OCI-LY3 (cell line): ENCODE measurements around the gene FOXA1.
"Not testable (repeated sequence)": the region's sequence is repeated elsewhere in the genome, so short reads cannot be mapped to it uniquely, and the experiment has no call there.

Experiments
- H2AFZ ChIP-seq: fragments of 200-600, 300-600 bp; shearing (Covaris generic); 2 replicates; pipeline ENCODE4 v1.6.0; 2014; ENCODE audit warnings: antibody characterized with exemption, low read depth, low read length
- H3K27ac ChIP-seq: fragments of 200-600, 300-600 bp; sonication (generic); 2 replicates; pipeline ENCODE4 v1.5.1; 2014; ENCODE audit warnings: mild to moderate bottlenecking, low read length, moderate library complexity, mixed read lengths
- H3K27me3 ChIP-seq: fragments of 200-600, 300-600 bp; sonication (generic); 2 replicates; pipeline ENCODE4 v1.6.1; 2014; ENCODE audit warnings: low read depth, low read length, mixed read lengths
- H3K36me3 ChIP-seq: fragments of 200-600, 300-600 bp; sonication (generic); replicated peaks from 2 replicates; pipeline ENCODE3; 2014; ENCODE audit warnings: low read depth, low read length, mixed read lengths
- H3K4me1 ChIP-seq: fragments of 300-600, 200-600 bp; sonication (generic); 2 replicates; pipeline ENCODE4 v1.6.1; 2014; ENCODE audit warnings: low read length, mixed read lengths
- H3K4me2 ChIP-seq: fragments of 200-600, 300-600 bp; sonication (generic); 2 replicates; pipeline ENCODE4 v1.6.1; 2014; ENCODE audit warnings: low read length, mixed read lengths
- H3K4me3 ChIP-seq: fragments of 300-600, 200-600 bp; sonication (generic); 2 replicates; pipeline ENCODE4 v1.5.1; 2014; ENCODE audit warnings: antibody characterized with exemption, mild to moderate bottlenecking, low read length, moderate library complexity
- H3K79me2 ChIP-seq: fragments of 300-600, 200-600 bp; shearing (Covaris generic); 2 replicates; pipeline ENCODE4 v1.6.1; 2014; ENCODE audit warnings: mild to moderate bottlenecking, low read length, mixed read lengths
- H3K9ac ChIP-seq: fragments of 300-600, 200-600 bp; shearing (Covaris generic); 2 replicates; pipeline ENCODE4 v1.6.0; 2014; ENCODE audit warnings: mild to moderate bottlenecking, low read length, moderate library complexity
- H3K9me3 ChIP-seq: fragments of 200-600, 300-600 bp; shearing (Covaris generic); 2 replicates; pipeline ENCODE4 v1.6.1; 2014; ENCODE audit warnings: low read length, mixed read lengths; ENCODE audit not compliant: insufficient read depth
- H4K20me1 ChIP-seq: fragments of 200-600, 300-600 bp; sonication (generic); 2 replicates; pipeline ENCODE4 v1.6.1; 2016; ENCODE audit warnings: low read length, mixed read lengths; ENCODE audit not compliant: insufficient read depth
- EZH2phosphoT487 ChIP-seq: fragments of 200-600 bp; shearing (Covaris generic); IDR thresholded peaks from 2 replicates; pipeline ENCODE4 v1.6.1; 2018; ENCODE audit warnings: antibody characterized with exemption, mixed run types, low read depth
- TF ChIP-seq, protein P1 (sequence below): fragments of 200-600, 300-600 bp; sonication (generic); IDR thresholded peaks from 2 replicates; pipeline ENCODE4 v1.5.1; 2014; ENCODE audit warnings: antibody characterized with exemption, low read length, low read depth

Gene FOXA1

DNA sequence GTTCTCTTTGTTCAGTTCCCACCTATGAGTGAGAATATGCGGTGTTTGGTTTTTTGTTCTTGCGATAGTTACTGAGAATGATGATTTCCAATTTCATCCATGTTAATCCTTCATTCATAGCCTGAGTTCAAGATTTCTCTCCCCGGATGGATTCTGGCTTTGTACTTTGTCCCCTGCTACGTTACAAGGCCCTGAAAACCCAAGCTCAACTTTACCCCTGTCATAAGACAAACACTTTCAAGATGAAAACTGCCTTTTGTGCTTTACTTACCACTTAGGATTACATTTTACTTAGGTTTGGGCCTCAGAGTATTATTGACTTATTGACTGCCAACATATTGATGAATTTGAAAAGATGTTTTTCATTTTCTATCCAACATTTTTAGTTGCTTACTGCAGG lies 36.3 kb downstream of the FOXA1 start:
- H3K79me2 ChIP-seq: no peaks in the 10 kb centered on the region
- no peak for TF ChIP-seq EZH2phosphoT487
- H3K4me3 ChIP-seq: no peak overlapping the region
- H3K36me3 ChIP-seq: no peaks in the 10 kb centered on the region
- H3K4me1 ChIP-seq: no peaks in the 10 kb centered on the region
- no peak overlapping the region for H3K4me2 ChIP-seq
- H2AFZ ChIP-seq: no peak overlapping the region
- H3K27me3 ChIP-seq: no peaks in the 10 kb centered on the region
- no peaks in the 10 kb centered on the region for H3K9me3 ChIP-seq
- H3K27ac ChIP-seq: no peak overlapping the region
- no peak overlapping the region for H3K9ac ChIP-seq
- no peaks in the 10 kb centered on the region for H4K20me1 ChIP-seq

DNA sequence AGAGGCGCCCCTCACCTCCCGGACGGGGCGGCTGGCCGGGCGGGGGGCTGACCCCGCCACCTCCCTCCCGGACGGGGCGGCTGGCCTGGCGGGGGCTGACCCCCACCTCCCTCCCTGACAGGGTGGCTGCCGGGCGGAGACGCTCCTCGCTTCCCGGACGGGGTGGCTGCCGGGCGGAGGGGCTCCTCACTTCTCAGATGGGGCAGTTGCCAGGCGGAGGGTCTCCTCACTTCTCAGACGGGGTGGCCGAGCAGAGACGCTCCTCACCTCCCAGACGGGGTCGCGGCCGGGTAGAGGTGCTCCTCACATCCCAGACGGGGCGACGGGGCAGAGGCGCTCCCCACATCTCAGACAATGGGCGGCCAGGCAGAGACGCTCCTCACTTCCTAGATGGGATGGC lies 39.5 kb downstream of the FOXA1 start:
- not testable (repeated sequence) for H3K27me3 ChIP-seq, H3K4me3 ChIP-seq

DNA sequence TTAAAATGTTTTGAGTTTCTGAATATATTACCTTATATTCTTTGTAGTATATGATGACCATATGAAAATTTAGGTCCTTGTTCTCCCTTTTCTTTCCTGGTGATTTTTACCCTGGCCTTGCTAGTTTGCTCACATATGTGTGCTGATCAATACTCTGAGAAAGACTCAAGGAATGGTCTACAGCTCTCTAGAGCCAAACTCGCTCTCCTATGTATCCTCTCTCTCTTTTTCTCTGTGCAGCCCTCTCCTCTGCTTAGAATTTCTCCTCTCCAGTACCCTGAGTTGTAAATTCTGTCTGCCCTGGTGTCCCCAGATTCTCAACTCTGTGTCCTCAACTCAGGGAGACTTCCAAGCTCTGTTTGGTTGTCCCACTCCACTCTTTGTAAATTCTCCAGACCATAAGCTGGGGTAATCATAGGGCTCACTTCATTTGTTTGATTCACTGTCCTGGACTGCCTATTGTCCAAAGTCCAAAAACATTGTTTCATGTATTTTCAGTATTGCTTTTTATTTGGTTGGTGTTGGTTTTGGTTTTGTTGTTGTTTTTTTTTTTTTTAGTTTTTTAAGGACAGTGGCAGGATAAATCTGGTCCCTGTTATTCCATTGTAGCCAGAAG lies 41.0 kb downstream of the FOXA1 start:
- Histone ChIP-seq H3K9ac (no peak overlapping the region), H3K9me3 (no peaks in the 10 kb centered on the region), H3K36me3 (no peaks in the 10 kb centered on the region), H3K27me3 (no peaks in the 10 kb centered on the region), H4K20me1 (no peaks in the 10 kb centered on the region), H3K79me2 (no peaks in the 10 kb centered on the region), H3K4me2 (no peak overlapping the region), H3K4me1 (no peaks in the 10 kb centered on the region), H3K27ac (no peak overlapping the region), H3K4me3 (no peak overlapping the region), H2AFZ (no peak overlapping the region)
- TF ChIP-seq EZH2phosphoT487: no peak
- TF ChIP-seq, protein P1, sequence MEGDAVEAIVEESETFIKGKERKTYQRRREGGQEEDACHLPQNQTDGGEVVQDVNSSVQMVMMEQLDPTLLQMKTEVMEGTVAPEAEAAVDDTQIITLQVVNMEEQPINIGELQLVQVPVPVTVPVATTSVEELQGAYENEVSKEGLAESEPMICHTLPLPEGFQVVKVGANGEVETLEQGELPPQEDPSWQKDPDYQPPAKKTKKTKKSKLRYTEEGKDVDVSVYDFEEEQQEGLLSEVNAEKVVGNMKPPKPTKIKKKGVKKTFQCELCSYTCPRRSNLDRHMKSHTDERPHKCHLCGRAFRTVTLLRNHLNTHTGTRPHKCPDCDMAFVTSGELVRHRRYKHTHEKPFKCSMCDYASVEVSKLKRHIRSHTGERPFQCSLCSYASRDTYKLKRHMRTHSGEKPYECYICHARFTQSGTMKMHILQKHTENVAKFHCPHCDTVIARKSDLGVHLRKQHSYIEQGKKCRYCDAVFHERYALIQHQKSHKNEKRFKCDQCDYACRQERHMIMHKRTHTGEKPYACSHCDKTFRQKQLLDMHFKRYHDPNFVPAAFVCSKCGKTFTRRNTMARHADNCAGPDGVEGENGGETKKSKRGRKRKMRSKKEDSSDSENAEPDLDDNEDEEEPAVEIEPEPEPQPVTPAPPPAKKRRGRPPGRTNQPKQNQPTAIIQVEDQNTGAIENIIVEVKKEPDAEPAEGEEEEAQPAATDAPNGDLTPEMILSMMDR: no peak

More for the DNA sequence above, 39.5 kb downstream of the FOXA1 start:
- not testable (repeated sequence) for H3K9ac ChIP-seq, H4K20me1 ChIP-seq, H3K4me1 ChIP-seq, H3K79me2 ChIP-seq, H3K9me3 ChIP-seq, H3K4me2 ChIP-seq, H3K36me3 ChIP-seq, H2AFZ ChIP-seq, H3K27ac ChIP-seq

DNA sequence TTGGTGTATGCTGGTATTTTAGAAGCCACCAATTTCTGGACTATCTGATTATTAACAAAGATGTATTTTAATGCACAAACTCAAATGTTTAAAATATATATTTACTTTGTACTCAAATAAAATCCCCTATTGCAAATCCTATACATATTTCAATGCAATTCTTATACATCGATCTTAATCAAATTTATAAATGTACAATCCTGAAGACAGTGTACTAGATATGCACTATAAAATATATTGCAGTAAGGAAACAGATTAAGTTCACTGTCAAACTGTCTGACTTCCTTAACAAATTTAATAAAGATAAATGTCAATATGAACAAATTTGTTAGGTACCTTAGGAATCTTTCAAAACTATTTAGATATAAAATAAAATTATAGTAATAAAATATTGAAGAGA lies 43.9 kb downstream of the FOXA1 start:
- no peaks in the 10 kb centered on the region for H3K9me3 ChIP-seq
- H3K79me2 ChIP-seq: no peaks in the 10 kb centered on the region
- no peaks in the 10 kb centered on the region for H4K20me1 ChIP-seq
- no peak overlapping the region for H3K4me3 ChIP-seq
- no peaks in the 10 kb centered on the region for H3K4me1 ChIP-seq
- H2AFZ ChIP-seq: no peak overlapping the region
- no peaks in the 10 kb centered on the region for H3K36me3 ChIP-seq
- no peak overlapping the region for H3K4me2 ChIP-seq
- no peak overlapping the region for H3K9ac ChIP-seq
- TF ChIP-seq EZH2phosphoT487: no peak
- no peaks in the 10 kb centered on the region for H3K27me3 ChIP-seq
- no peak overlapping the region for H3K27ac ChIP-seq

DNA sequence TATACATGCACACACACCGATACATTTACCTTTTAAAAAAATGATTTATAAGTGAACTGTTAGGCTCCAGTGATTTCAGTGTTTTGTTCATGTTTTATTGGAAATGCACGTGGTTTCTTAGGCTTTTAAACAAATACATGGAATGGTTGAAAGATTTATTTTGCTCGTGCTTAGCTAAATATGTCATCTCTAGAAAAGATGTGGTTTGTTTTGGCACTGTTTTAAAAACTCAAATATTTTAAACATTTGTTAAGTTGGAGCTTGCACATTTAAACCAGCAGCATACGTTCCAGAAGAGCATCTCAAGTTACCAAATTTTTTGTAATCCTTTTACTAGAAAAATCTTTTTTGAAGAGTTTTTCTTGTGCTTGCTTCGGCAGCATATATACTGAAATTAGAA lies 44.5 kb downstream of the FOXA1 start:
- no peaks in the 10 kb centered on the region for H3K27me3 ChIP-seq
- H2AFZ ChIP-seq: no peak overlapping the region
- no peaks in the 10 kb centered on the region for H3K9me3 ChIP-seq
- H3K27ac ChIP-seq: no peak overlapping the region
- no peaks in the 10 kb centered on the region for H4K20me1 ChIP-seq
- H3K9ac ChIP-seq: no peak overlapping the region
- no peaks in the 10 kb centered on the region for H3K79me2 ChIP-seq
- no peaks in the 10 kb centered on the region for H3K36me3 ChIP-seq
- no peaks in the 10 kb centered on the region for H3K4me1 ChIP-seq
- no peak overlapping the region for H3K4me3 ChIP-seq
- TF ChIP-seq, protein P1: no peak
- no peak for TF ChIP-seq EZH2phosphoT487
- no peak overlapping the region for H3K4me2 ChIP-seq
